HPDE6-E6E7 (cell line): ENCODE measurements around the gene VPS13A.
A peak's percentile ranks its signal among the peaks of the same experiment; 100 is the strongest.

Source experiments
- DNase-seq: peaks from one replicate; pipeline ENCODE4 v3.0.0; 2011; ENCODE audit warnings: missing footprints; ENCODE audit errors: extremely low spot score

VPS13A gene

GRCh38 chr9:77457916-77458592 lies 280.7 kb downstream of the VPS13A start:
- DNase-seq, result peak; percentile 68

- no peak for DNase-seq
These were observed 283.6 kb downstream of the VPS13A start for GRCh38 chr9:77460938-77461337.

GRCh38 chr9:77462066-77462465 lies 284.7 kb downstream of the VPS13A start:
- no peak for DNase-seq

- DNase-seq, result no peak
These were observed 285.8 kb downstream of the VPS13A start for GRCh38 chr9:77463151-77463550.

- DNase-seq, result no peak
These were observed 287.3 kb downstream of the VPS13A start for GRCh38 chr9:77464661-77465060.

- no peak for DNase-seq
These were observed 292.3 kb downstream of the VPS13A start for GRCh38 chr9:77469515-77470231.
